Fibroblast of skin of back (primary cell): Measurements from ENCODE around the gene ARHGEF6.
A peak's percentile ranks its signal among the peaks of the same experiment; 100 is the strongest.

Experiments used
- DNase-seq: peaks from one replicate; pipeline ENCODE4 v3.0.0-alpha.2; 2013

The ARHGEF6 gene

GRCh38 chrX:136745215-136746173, 35.2 kb downstream of the ARHGEF6 start:
- no peak for DNase-seq

DNA sequence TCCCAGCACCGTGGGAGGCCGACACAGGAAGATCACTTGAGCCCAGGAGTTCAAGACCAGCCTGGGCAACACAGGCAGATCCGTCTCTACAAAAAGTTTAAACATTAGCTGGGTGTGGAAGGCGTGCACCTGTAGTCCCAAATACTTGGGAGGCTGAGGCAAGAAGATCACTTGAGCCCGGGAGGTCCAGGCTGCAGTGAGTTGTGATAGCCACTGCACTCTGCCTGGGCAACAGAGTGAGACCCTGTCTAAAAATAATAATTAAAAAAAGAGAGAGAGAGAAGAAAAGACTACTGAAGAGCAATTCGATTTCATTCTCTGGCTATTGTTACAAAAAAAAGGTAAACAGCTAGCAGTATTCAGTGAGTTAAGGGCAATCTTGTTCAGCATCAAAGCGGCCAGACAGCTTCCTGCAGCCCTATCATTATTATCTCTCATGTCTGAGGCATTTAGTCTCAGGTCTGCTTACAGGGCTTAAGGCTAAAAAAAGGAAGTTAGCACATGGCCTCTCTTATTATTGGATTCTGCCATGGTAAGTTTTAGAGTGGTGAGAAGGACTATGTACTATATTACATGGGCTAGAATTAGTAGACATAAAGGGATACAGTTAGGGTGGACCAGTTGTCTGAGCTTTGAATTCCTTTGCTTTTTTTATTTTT, 37.9 kb downstream of the ARHGEF6 start:
- DNase-seq, result no peak

- no peak for DNase-seq
These were observed 42.5 kb downstream of the ARHGEF6 start for GRCh38 chrX:136738049-136738729.

DNA sequence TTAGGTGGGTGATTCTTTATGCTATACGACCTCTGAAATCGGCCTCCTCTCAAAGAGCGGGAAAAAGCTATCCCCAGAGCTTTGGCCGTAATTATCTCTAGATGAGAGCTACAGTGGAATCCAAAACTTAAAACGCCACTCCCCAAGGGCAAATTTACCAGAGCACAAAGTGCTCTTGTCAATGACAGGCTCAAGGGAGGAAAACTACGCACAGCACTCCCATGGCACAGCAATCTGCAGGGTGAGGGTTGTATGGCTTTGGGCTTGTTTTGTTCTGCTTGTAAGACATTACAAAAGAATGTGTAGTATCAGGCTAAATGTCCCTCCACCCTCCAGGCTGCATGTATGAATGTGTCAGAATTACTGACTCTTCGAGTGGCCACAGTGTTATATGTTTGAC, 44.0 kb downstream of the ARHGEF6 start:
- DNase-seq, result no peak

DNA sequence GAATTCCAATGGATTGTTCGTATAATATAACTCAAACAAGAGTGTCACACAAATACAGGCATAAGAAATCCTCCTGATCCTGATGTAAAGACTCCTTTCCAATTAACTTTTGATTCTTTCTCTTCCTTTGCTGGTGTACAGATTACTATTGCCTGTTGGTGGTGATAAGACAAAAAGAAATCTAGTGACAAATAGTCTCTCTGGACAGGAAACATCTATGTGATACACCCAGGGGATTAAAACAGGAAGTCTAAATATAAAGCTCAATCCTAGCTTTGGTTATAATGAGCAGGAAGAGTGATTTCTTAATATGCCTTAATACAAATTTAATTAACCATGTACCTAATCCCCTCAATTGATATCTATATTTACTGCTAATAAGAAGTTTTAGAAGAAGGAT, 45.1 kb downstream of the ARHGEF6 start:
- no peak for DNase-seq

DNA sequence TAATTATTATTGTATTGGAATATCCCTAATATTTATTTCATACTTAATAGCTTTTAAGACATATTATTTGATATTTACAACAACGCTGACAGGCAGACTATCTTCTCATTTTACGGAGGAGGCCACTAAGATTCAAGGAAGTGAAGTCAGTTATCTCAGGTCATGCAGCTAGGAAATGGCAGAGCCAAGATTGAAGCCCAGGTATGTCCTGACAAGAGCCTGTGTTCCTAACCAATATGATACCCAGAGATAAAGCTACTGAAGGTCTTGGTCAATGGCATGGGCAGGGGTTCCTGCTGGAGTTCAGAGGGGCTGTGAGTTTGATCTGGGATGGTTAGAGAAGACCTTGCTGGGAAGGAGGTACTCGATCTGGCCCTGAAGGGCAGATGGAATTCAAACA, 47.1 kb downstream of the ARHGEF6 start:
- DNase-seq, result no peak

DNA sequence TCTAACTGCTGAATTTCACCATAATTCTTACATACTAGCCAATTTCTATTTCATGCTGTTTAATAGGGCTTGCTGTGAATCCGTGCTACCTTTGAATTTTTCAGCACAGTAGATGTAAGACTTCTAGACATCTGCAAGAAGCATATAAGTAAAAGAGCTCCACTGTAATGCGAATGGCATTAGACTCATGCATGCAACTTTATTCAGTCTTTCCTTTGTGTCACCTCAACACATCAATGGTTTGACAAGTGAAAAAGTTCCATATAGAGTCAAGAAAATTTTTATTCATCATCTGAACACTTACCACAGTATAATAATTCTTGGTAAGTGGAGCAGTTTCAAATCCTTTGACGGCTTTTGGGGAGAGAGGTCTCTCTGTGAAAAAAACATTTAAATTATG, 48.9 kb downstream of the ARHGEF6 start:
- no peak for DNase-seq

GRCh38 chrX:136731207-136731782, 49.4 kb downstream of the ARHGEF6 start:
- no peak for DNase-seq

DNA sequence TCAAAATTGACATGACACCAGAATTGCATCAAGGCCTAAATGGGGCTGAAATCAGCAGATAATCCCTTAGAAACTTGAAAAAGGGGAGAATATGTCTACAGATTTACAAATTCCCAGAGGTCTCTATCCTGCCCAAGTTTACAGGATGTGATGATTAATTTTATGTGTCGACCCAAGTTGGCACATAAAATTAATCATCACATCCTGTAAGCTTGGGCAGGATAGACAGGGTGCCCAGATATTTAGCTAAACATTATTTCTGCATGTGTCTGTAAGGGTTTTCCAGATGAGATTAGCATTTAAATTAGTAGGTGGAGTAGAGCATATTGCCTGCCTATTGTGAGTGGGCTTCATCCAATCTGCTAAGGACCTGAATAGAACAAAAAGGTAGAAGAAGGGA, 52.3 kb downstream of the ARHGEF6 start:
- no peak for DNase-seq

GRCh38 chrX:136725441-136726104, 55.2 kb downstream of the ARHGEF6 start:
- DNase-seq, result peak; percentile 70

DNA sequence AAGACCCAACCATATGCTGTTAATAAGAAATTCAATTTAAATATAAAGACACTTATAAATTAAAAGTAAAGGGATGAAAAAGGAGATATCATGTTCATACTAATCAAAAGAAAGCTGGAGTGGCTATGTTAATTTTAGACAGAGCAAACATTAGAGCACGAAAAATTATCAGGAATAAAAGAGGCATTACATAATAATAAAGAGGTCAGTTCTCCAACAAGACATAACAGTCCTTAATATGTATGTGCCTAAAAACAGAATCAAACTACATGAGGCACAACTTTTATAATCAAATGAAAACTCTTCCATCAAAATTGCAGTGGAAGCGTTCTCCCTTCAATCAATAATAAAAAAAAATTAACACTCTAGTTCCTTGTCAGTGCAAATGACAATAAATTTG, 62.6 kb downstream of the ARHGEF6 start:
- DNase-seq, result no peak

DNA sequence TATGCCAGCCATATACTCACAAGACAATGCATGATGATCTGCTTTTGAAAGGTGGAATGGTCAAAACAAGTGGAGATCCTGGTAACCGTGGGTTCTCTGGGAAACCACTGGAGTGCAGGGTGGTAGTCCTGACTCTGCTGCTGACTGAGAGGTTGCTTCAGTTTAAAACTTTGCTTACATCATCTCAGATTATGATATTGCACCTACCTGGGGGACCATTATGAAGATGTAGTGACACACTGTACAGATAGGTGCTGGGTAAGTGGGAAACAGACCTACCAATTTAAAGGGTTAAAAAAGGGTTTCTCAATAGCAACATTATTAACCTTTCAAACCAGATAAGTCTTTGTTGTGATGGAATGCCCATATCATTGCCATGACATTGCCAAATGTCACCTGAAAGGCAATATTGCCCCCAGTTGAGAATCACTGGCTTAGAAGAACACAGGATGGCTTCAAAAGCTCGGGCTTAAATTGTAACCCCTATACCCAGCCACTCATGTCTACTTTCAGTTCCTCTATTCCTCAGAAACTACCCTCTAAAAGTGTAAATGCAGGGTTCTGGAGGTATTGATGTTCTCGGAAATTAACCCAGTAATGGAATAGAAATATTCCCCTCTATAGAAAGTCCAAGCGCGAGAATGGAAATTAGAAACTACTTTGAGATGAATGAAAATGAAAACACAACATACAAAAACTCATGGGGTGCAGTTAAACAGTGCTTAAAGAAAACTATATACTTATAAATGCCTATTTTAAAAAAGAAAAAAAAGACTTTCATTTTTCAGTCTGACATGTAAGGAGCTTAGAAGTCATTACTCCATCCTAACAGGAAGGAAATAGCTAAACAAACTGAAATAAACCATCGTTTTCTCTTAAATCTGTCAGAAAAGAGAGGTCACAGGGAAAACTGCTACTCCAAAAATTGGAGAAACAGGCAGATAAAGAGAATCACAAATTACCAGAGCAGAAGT, 65.8 kb downstream of the ARHGEF6 start:
- no peak for DNase-seq

- no peak for DNase-seq
These were observed 68.0 kb downstream of the ARHGEF6 start for GRCh38 chrX:136712650-136713310.

GRCh38 chrX:136711147-136711546, 69.6 kb downstream of the ARHGEF6 start:
- peak; percentile 35 for DNase-seq

DNA sequence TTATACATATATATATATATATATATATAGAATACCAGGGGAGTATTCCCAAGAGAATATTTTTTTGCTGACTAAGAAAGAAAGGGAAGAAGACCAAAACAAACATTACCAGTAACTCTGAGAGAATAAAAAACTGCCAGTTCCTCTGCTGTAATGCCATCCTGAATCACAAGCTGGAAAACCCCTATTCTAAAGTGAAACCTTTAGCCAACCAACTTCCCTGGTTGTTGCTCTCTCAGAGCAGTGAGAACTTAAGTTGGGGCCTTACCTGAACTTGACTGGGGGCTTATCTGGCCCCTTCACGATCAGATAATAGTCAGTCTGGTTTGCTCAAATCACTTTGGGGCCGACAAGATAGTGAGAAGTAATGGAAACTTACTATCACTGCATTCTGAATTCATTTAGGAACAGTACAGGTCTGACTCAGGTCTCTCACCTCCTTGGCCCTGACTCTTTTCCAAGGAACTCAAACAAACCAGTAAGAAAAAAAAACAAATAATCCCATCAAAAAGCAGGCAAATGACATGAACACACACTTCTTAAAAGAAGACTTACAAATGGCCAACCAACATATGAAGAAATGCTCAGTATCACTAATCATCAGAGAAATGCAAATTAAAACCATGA, 70.3 kb downstream of the ARHGEF6 start:
- DNase-seq, result peak; percentile 33

DNA sequence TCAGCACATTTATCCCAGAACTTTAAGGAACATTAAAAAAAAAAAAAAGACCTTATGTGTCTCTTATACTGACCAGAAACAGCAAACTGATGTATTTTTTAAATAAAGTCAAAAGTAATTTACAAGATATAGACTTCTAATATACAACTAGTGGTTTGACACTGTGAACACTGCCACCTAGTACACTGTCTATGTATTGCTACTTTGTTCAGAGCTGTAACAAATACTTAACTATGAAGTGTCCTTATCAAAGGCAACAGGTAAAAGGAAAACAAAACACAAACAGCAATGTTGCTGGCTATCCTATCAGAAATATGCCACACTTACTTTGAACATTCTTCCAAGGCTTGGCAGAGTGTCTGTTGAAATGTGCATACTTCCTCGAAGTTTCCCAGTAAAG, 72.4 kb downstream of the ARHGEF6 start:
- no peak for DNase-seq

DNA sequence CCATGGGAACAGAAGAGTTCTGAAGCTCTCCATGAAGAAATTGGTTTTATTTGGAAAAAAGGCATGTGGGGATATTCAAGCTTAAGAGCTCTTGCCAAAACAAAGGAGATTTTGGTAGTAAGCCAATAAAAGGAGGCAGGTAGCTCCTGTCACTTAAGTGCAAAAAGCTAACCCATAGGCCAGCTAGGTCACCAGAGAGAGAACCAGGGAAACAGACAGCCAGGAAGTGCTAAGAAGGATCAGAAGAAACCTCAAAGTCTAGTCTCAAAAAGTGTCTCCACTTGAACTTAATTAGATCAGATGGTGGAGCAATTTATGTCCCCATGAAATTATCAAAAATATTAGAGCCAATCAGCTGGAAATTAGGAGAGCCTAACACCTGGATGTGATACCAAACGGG, 83.6 kb downstream of the ARHGEF6 start:
- DNase-seq, result no peak

DNA sequence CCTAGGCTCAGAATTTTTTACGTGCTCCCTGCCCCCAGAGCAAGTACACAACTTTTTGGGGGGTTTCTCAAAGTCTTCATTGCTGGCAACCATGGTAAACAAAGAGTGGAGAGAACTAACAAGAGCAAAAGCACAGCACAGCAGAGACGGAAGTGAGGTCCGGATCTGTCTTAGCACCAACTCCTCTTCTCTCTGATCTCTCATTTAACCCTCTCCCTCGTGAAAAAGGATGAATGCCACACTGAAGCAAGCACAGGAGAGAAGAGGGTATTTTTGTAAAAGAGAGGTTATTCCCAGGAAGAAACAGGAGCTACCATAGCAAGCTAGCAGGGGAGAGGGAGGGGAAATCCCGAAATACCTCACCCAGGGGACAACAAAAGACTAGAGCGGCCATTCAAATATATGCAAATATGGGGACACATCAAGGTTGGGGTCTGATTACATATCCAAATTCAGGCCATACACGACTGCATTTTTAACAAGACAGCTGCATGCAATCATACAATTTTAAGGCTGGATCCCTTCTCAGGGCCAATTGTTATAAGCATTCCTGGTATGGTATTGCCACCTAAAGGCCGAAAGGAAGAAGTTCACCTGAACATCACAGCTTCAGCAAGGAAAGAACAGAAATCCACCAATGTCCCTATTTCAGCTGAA, 86.2 kb downstream of the ARHGEF6 start:
- DNase-seq, result peak; percentile 42

DNA sequence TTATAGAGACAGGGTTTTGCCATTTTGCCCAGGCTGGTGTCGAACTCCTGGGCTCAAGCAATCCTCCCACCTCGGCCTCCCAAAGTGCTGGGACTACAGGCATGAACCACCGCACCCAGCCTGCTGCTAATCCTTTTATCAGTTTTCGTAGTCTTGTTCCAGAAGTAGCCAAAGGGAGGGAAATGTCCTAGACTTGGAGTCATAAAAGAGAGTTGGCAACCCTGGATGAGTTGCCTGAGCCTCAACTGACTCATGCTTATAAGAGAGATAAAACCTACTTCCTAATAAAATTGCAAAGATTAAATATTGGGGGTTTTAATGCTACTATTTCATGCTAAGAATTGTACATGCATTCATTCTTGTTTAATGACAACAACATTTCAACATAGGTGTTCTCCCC, 88.5 kb downstream of the ARHGEF6 start:
- no peak for DNase-seq
